Erythroblast (primary cell): ENCODE data around the gene LGALS9.
"Not testable (repeated sequence)": the region's sequence is repeated elsewhere in the genome, so short reads cannot be mapped to it uniquely, and the experiment has no call there.

Experiments
- DNase-seq, 2 experiments: peaks; one replicate each; lab custom pipeline; 2025; lab: John Stamatoyannopoulos, UW
- GATA1 ChIP-seq: IDR thresholded peaks from 2 replicates; pipeline ENCODE4 v1.6.1; 2011; ENCODE audit warnings: low read depth, mild to moderate bottlenecking, control low read depth, low read length, moderate library complexity
- POLR2A ChIP-seq: IDR thresholded peaks from 2 replicates; pipeline ENCODE4 v1.6.1; 2011; ENCODE audit warnings: mild to moderate bottlenecking, low read length

LGALS9 gene

GRCh38 chr17:27640790-27641189, 9.8 kb downstream of the LGALS9 start:
- no peak for DNase-seq
- TF ChIP-seq POLR2A (no peak), GATA1 (no peak)

- no peak for DNase-seq
- TF ChIP-seq POLR2A (no peak), GATA1 (no peak)
Measured at GRCh38 chr17:27644586-27644985, 13.6 kb downstream of the LGALS9 start.

GRCh38 chr17:27645621-27646020, 14.6 kb downstream of the LGALS9 start:
- DNase-seq = not testable (repeated sequence)

GRCh38 chr17:27646232-27646631, 15.2 kb downstream of the LGALS9 start:
- DNase-seq = no peak
- TF ChIP-seq POLR2A (no peak), GATA1 (no peak)

GRCh38 chr17:27647765-27648164, 16.8 kb downstream of the LGALS9 start:
- no peak for TF ChIP-seq POLR2A
- TF ChIP-seq GATA1 = no peak
- DNase-seq = peak; percentile 62 to 79

- not testable (repeated sequence) for DNase-seq
Measured at GRCh38 chr17:27649111-27649571, 18.2 kb downstream of the LGALS9 start.

GRCh38 chr17:27649929-27650328, 18.9 kb downstream of the LGALS9 start:
- TF ChIP-seq POLR2A (no peak), GATA1 (no peak)
- DNase-seq = no peak

- TF ChIP-seq POLR2A = no peak
- no peak for DNase-seq
Measured at GRCh38 chr17:27650836-27651235, 19.8 kb downstream of the LGALS9 start.

- no peak for TF ChIP-seq GATA1
- TF ChIP-seq POLR2A = no peak
- DNase-seq = peak; percentile 78 to 87
Measured at GRCh38 chr17:27651411-27652345, 20.7 kb downstream of the LGALS9 start.

- DNase-seq = not testable (repeated sequence)
Measured at GRCh38 chr17:27653449-27653971, 22.5 kb downstream of the LGALS9 start.

- no peak for DNase-seq
Measured at GRCh38 chr17:27654136-27654535, 23.1 kb downstream of the LGALS9 start.

GRCh38 chr17:27654654-27655524, 23.9 kb downstream of the LGALS9 start:
- peak; percentile 86 to 88 for DNase-seq
- no peak for TF ChIP-seq GATA1
- TF ChIP-seq POLR2A = no peak

More at GRCh38 chr17:27654136-27654535, 23.1 kb downstream of the LGALS9 start:
- TF ChIP-seq POLR2A (no peak), GATA1 (no peak)

GRCh38 chr17:27655525-27656111, 24.6 kb downstream of the LGALS9 start:
- not testable (repeated sequence) for DNase-seq

GRCh38 chr17:27656620-27657019, 25.6 kb downstream of the LGALS9 start:
- not testable (repeated sequence) for DNase-seq
